ENCODE data around the gene CCDC82. TPM values are rescaled to one million over a fixed set of nuclear protein-coding genes. Genes with fewer than 3 reads are reported as not detected.

CCDC82 gene
- polyA plus RNA-seq, 3 donors from 2014 or later = 11.4 to 30.7 (median 20.9) TPM

GRCh38 chr11:96303980-96304379 lies 85.7 kb downstream of the CCDC82 start:
- Mint-ChIP-seq H3K4me3 (no peak overlapping the region), H3K27ac (peak overlapping the region in 1 of 6 donors; percentile 25), H3K4me1 (peaks cover 24 to 55% of the 10 kb centered on the region in 2 donors), H3K9me3 (no peaks in the 10 kb centered on the region), H3K36me3 (peaks cover 0 to 4% (median 0%) of the 10 kb centered on the region in 3 donors), H3K27me3 (ENCODE audit: low read depth in 3 of 3) (no peaks in the 10 kb centered on the region)
- DNase-seq = no peak

- Mint-ChIP-seq H3K36me3 (peaks cover 0 to 4% (median 0%) of the 10 kb centered on the region in 3 donors), H3K27ac (no peak overlapping the region), H3K4me1 (peaks cover 27 to 56% of the 10 kb centered on the region in 2 donors), H3K27me3 (ENCODE audit: low read depth in 3 of 3) (no peaks in the 10 kb centered on the region), H3K4me3 (no peak overlapping the region), H3K9me3 (no peaks in the 10 kb centered on the region)
- DNase-seq = no peak
Observed at GRCh38 chr11:96303064-96303463, 86.6 kb downstream of the CCDC82 start.

Other genes starting within 250 kb of the CCDC82 start
- 1 to 10 TPM in 2 of 3 donors, under 1 TPM in 1; 0.26 to 4.5 (median 1.1) TPM for gene MAML2, start 46.7 kb downstream of the CCDC82 start, polyA plus RNA-seq
- gene JRKL, start 101 bp upstream of the CCDC82 start, polyA plus RNA-seq = 1 to 10 TPM in 2 of 3 donors, not detected in 1; 1.2 to 2.7 TPM